ENCODE data around the gene RPS6KA2. TPM values are rescaled to one million over a fixed set of nuclear protein-coding genes. Genes with fewer than 3 reads are reported as not detected.

Gene RPS6KA2
- total RNA-seq, 1 experiment from 2014 or later = 18.5 TPM

- DNase-seq = no peak
- Histone ChIP-seq H3K36me3 (ENCODE audit: low read depth) (no peaks in the 10 kb centered on the region), H3K27ac (no peak overlapping the region), H3K4me1 (replicated peaks; ENCODE audit: insufficient read depth) (no peaks in the 10 kb centered on the region), H2AFZ (no peak overlapping the region), H4K20me1 (ENCODE audit: insufficient read depth) (no peaks in the 10 kb centered on the region), H3F3A (ENCODE audit: insufficient read depth, low read depth) (no peaks in the 10 kb centered on the region), H3K79me2 (ENCODE audit: low read depth) (no peaks in the 10 kb centered on the region), H3K4me2 (no peak overlapping the region), H3K9me2 (ENCODE audit: insufficient read depth) (no peaks in the 10 kb centered on the region; the same call in 1 of the 2 replicates), H3K27me3 (ENCODE audit: insufficient read depth, low read depth) (no peaks in the 10 kb centered on the region), H3K9me3 (ENCODE audit: insufficient read depth, low read depth) (no peaks in the 10 kb centered on the region), H3K4me3 (no peak overlapping the region)
- TF ChIP-seq EZH2 (IDR thresholded peaks at IDR 0.05; ENCODE audit: low read depth) = no peak
- no peak for TF ChIP-seq CTCF (conservative IDR thresholded peaks at IDR 0.05)
- ChIA-PET POLR2A (ENCODE audit: unreplicated experiment) (no interaction called here), CTCF (no interaction called here)
- intact Hi-C loops (cut with micrococcal nuclease; ENCODE audit: unreplicated experiment) = no loop called here
- no TSS peak for BruUV-seq (replicated peaks)
Observed at GRCh38 chr6:166647896-166648295, 20.8 kb upstream of the RPS6KA2 start.

GRCh38 chr6:166646716-166647115, 19.7 kb upstream of the RPS6KA2 start:
- no peaks in the 10 kb centered on the region; the same call in 1 of the 2 replicates for H3K9me2 ChIP-seq (ENCODE audit: insufficient read depth)
- H3K79me2 ChIP-seq (ENCODE audit: low read depth) = no peaks in the 10 kb centered on the region
- ChIA-PET CTCF (no interaction called here), POLR2A (ENCODE audit: unreplicated experiment) (no interaction called here)
- no peak overlapping the region for H3K27ac ChIP-seq
- H3K4me2 ChIP-seq = no peak overlapping the region
- no peaks in the 10 kb centered on the region for H3K27me3 ChIP-seq (ENCODE audit: insufficient read depth, low read depth)
- H3F3A ChIP-seq (ENCODE audit: insufficient read depth, low read depth) = no peaks in the 10 kb centered on the region
- no peaks in the 10 kb centered on the region for H3K36me3 ChIP-seq (ENCODE audit: low read depth)
- no peaks in the 10 kb centered on the region for H3K9me3 ChIP-seq (ENCODE audit: insufficient read depth, low read depth)
- intact Hi-C loops (cut with micrococcal nuclease; ENCODE audit: unreplicated experiment) = no loop called here
- DNase-seq = no peak
- no peaks in the 10 kb centered on the region for H4K20me1 ChIP-seq (ENCODE audit: insufficient read depth)
- no peak overlapping the region for H2AFZ ChIP-seq
- no peak overlapping the region for H3K4me3 ChIP-seq
- no peaks in the 10 kb centered on the region for H3K4me1 ChIP-seq (replicated peaks; ENCODE audit: insufficient read depth)
- BruUV-seq (replicated peaks) = no TSS peak
- no peak for TF ChIP-seq CTCF (conservative IDR thresholded peaks at IDR 0.05)
- no peak for TF ChIP-seq EZH2 (IDR thresholded peaks at IDR 0.05; ENCODE audit: low read depth)

- H3K79me2 ChIP-seq (ENCODE audit: low read depth) = no peaks in the 10 kb centered on the region
- H3K9me3 ChIP-seq (ENCODE audit: insufficient read depth, low read depth) = no peaks in the 10 kb centered on the region
- intact Hi-C loops (cut with micrococcal nuclease; ENCODE audit: unreplicated experiment) = no loop called here
- TF ChIP-seq CTCF (conservative IDR thresholded peaks at IDR 0.05) = no peak
- no peaks in the 10 kb centered on the region for H3F3A ChIP-seq (ENCODE audit: insufficient read depth, low read depth)
- ChIA-PET POLR2A (ENCODE audit: unreplicated experiment) (no interaction called here), CTCF (no interaction called here)
- H3K36me3 ChIP-seq (ENCODE audit: low read depth) = no peaks in the 10 kb centered on the region
- no peak overlapping the region for H2AFZ ChIP-seq
- no peaks in the 10 kb centered on the region for H3K4me1 ChIP-seq (replicated peaks; ENCODE audit: insufficient read depth)
- BruUV-seq (replicated peaks) = no TSS peak
- H3K27ac ChIP-seq = no peak overlapping the region
- no peak overlapping the region for H3K4me2 ChIP-seq
- no peak overlapping the region for H3K4me3 ChIP-seq
- DNase-seq = no peak
- H4K20me1 ChIP-seq (ENCODE audit: insufficient read depth) = no peaks in the 10 kb centered on the region
- H3K27me3 ChIP-seq (ENCODE audit: insufficient read depth, low read depth) = no peaks in the 10 kb centered on the region
- no peaks in the 10 kb centered on the region; the same call in 1 of the 2 replicates for H3K9me2 ChIP-seq (ENCODE audit: insufficient read depth)
Observed at GRCh38 chr6:166645896-166646295, 18.8 kb upstream of the RPS6KA2 start.
